CD8-positive, alpha-beta memory T cell (primary cell): Measurements from ENCODE around the gene LIAS. TPM values are rescaled to one million over a fixed set of nuclear protein-coding genes. Genes with fewer than 3 reads are reported as not detected.
A peak's percentile ranks its signal among the peaks of the same experiment; 100 is the strongest.

Experiments
- CTCF ChIA-PET: fragments of 350-600 bp; sonication (Branson Sonifier 250); formaldehyde crosslinking; loops from one replicate; lab custom pipeline; 2021; ENCODE audit warnings: antibody characterized with exemption; lab: Charles Lee
- POLR2A ChIA-PET: fragments of 350-600 bp; sonication (Branson Sonifier 250); formaldehyde crosslinking; loops from one replicate; lab custom pipeline; 2021; ENCODE audit warnings: antibody characterized with exemption; lab: Charles Lee
- DNase-seq, 5 donors: peaks; one replicate each; pipeline versions ENCODE4 v3.0.0 to v3.0.0-alpha.2; 2020 to 2022; ENCODE audit warnings: mixed read lengths in 1 of 5
- H3K27ac ChIP-seq: one replicate; pipeline ENCODE4 v1.7.0; 2013; ENCODE audit warnings: low read depth, mild to moderate bottlenecking, low read length, moderate library complexity
- H3K27me3 ChIP-seq: 2 replicates; pipeline ENCODE4 v1.7.0; 2013; ENCODE audit warnings: low read length, mild to moderate bottlenecking; ENCODE audit not compliant: insufficient read depth, poor library complexity, severe bottlenecking
- H3K36me3 ChIP-seq: 2 replicates; pipeline ENCODE4 v1.7.0; 2013; ENCODE audit warnings: mild to moderate bottlenecking, low read length, moderate library complexity; ENCODE audit not compliant: insufficient read depth
- H3K4me1 ChIP-seq: 2 replicates; pipeline ENCODE4 v1.7.0; 2013; ENCODE audit warnings: mild to moderate bottlenecking, low read length, moderate library complexity; ENCODE audit not compliant: insufficient read depth
- H3K4me3 ChIP-seq: 2 replicates; pipeline ENCODE4 v1.7.0; 2013; ENCODE audit warnings: mild to moderate bottlenecking, low read length
- H3K9me3 ChIP-seq: 2 replicates; pipeline ENCODE4 v1.7.0; 2013; ENCODE audit warnings: mild to moderate bottlenecking, low read length
- H3K27ac Mint-ChIP-seq, 8 donors: one replicate each; pipeline ENCODE4 v1.8.0; 2020 to 2021; ENCODE audit warnings: mixed read lengths in 8 of 8, mild to moderate bottlenecking in 6 of 8, inconsistent platforms in 3 of 8, moderate library complexity in 3 of 8
- H3K27me3 Mint-ChIP-seq, 2 donors: one replicate each; pipeline ENCODE4 v1.8.0; 2020 to 2021; ENCODE audit warnings: mixed read lengths in 2 of 2, mild to moderate bottlenecking in 1 of 2, moderate library complexity in 1 of 2
- H3K36me3 Mint-ChIP-seq, 3 donors: one replicate each; pipeline ENCODE4 v1.8.0; 2020 to 2021; ENCODE audit warnings: mixed read lengths in 3 of 3, inconsistent platforms in 1 of 3, mild to moderate bottlenecking in 1 of 3
- H3K4me1 Mint-ChIP-seq, 3 donors: one replicate each; pipeline ENCODE4 v1.8.0; 2020 to 2021; ENCODE audit warnings: mixed read lengths in 3 of 3, inconsistent platforms in 1 of 3, mild to moderate bottlenecking in 1 of 3
- H3K4me3 Mint-ChIP-seq, 7 donors: one replicate each; pipeline ENCODE4 v1.8.0; 2020 to 2021; ENCODE audit warnings: mixed read lengths in 7 of 7, mild to moderate bottlenecking in 6 of 7, moderate library complexity in 4 of 7, inconsistent platforms in 2 of 7
- H3K9me3 Mint-ChIP-seq, 5 donors: one replicate each; pipeline ENCODE4 v1.8.0; 2020 to 2022; ENCODE audit warnings: mixed read lengths in 5 of 5, mild to moderate bottlenecking in 3 of 5, moderate library complexity in 2 of 5, inconsistent platforms in 1 of 5
- polyA plus RNA-seq: library from polyadenylated mRNA; unstranded; fragments of 300-500 nt; fragmentation: Illumina TruSeq; gene quantifications from one replicate; pipeline ENCODE4 v1.2.3, GENCODE V29; 2021
- total RNA-seq, 2 experiments: library from RNA; stranded (reverse); gene quantifications; one replicate each; pipeline ENCODE4 v1.2.3, GENCODE V29; 2021

Gene LIAS
- total and polyA plus RNA-seq, 3 experiments from 2014 or later, result 13.0 to 38.0 (median 34.0) TPM

GRCh38 chr4:39429476-39430334, 29.2 kb upstream of the LIAS start:
- DNase-seq, result no peak
- POLR2A ChIA-PET, result no interaction called here
- no peaks in the 10 kb centered on the region for H3K36me3 Mint-ChIP-seq
- no peaks in the 10 kb centered on the region for H3K9me3 ChIP-seq
- H3K4me1 ChIP-seq, result no peaks in the 10 kb centered on the region
- H3K4me1 Mint-ChIP-seq, result no peaks in the 10 kb centered on the region
- H3K36me3 ChIP-seq, result no peaks in the 10 kb centered on the region
- no peak overlapping the region for H3K4me3 Mint-ChIP-seq
- H3K9me3 Mint-ChIP-seq, result no peaks in the 10 kb centered on the region
- H3K4me3 ChIP-seq, result no peak overlapping the region
- CTCF ChIA-PET, result interaction anchor here (1.9 kb wide), 1 partner anchor 9 kb away, joined by 4 read pairs; no protein-coding TSS in a partner anchor
- no peaks in the 10 kb centered on the region for H3K27me3 ChIP-seq
- H3K27ac Mint-ChIP-seq, result no peak overlapping the region
- H3K27me3 Mint-ChIP-seq, result no peaks in the 10 kb centered on the region
- H3K27ac ChIP-seq, result no peak overlapping the region

GRCh38 chr4:39433878-39434492, 24.9 kb upstream of the LIAS start:
- ChIA-PET CTCF (no interaction called here), POLR2A (no interaction called here)
- Mint-ChIP-seq H3K4me1 (no peaks in the 10 kb centered on the region), H3K9me3 (no peaks in the 10 kb centered on the region), H3K27me3 (peaks cover 0 to 3% of the 10 kb centered on the region in 2 donors), H3K36me3 (no peaks in the 10 kb centered on the region), H3K4me3 (no peak overlapping the region), H3K27ac (no peak overlapping the region)
- no peak for DNase-seq
- Histone ChIP-seq H3K4me1 (no peaks in the 10 kb centered on the region), H3K27ac (no peak overlapping the region), H3K27me3 (no peaks in the 10 kb centered on the region), H3K9me3 (no peaks in the 10 kb centered on the region), H3K36me3 (no peaks in the 10 kb centered on the region), H3K4me3 (no peak overlapping the region)

DNA sequence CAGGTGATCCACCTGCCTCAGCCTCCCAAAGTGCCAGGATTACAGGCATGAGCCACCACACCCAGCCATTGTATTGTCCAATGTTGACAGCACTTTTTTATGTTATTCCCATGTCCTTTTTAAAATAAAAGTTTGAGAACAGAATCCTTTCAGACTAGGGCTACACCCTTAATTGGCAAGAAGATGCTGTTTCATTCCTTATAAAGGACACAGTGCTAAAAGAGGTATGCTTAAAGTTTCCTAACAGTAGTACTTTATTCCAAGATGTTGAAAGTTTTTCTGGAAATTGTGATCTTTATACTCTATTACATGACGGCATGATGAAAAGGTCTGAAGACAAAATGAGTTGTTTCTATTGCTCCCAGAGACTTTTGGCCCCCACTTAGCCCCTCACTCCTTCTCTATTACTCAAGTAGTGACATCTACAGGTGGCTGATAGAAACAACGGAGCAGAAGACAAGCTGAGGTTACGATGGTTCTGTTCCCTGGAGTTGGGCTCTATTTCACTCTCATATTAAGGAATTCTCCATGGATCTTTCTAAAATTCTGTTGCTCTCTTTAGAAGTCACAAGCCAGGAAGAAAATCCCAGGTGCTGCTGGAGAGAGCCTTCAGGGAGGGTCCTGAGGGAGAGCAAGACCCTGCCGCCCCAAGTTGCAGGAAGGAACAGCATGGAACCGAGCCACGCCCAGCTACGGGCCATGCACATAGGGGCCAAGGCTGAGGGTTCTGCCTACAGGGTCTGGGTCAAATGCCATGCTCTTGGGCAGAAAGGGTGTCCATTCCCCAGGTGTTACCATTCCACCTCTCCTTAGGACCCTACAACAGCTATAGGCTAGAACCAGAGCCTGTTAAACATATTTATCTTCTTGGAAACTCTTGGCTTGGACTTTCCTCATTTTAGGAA, 22.9 kb upstream of the LIAS start:
- H3K36me3 Mint-ChIP-seq, result no peaks in the 10 kb centered on the region
- no peak overlapping the region for H3K4me3 Mint-ChIP-seq
- ChIA-PET CTCF (no interaction called here), POLR2A (no interaction called here)
- peaks cover 0 to 5% of the 10 kb centered on the region in 2 donors for H3K27me3 Mint-ChIP-seq
- no peak for DNase-seq
- Histone ChIP-seq H3K4me1 (no peaks in the 10 kb centered on the region), H3K36me3 (no peaks in the 10 kb centered on the region), H3K27me3 (no peaks in the 10 kb centered on the region), H3K9me3 (no peaks in the 10 kb centered on the region), H3K4me3 (no peak overlapping the region), H3K27ac (no peak overlapping the region)
- no peaks in the 10 kb centered on the region for H3K4me1 Mint-ChIP-seq
- H3K27ac Mint-ChIP-seq, result peak overlapping the region in 1 of 8 donors; percentile 43
- H3K9me3 Mint-ChIP-seq, result no peaks in the 10 kb centered on the region

GRCh38 chr4:39441593-39441992, 17.3 kb upstream of the LIAS start:
- no peaks in the 10 kb centered on the region for H3K27me3 ChIP-seq
- peaks cover 0 to 3% (median 0%) of the 10 kb centered on the region in 3 donors for H3K36me3 Mint-ChIP-seq
- H3K36me3 ChIP-seq, result no peaks in the 10 kb centered on the region
- no peaks in the 10 kb centered on the region for H3K9me3 Mint-ChIP-seq
- no peak overlapping the region for H3K4me3 ChIP-seq
- H3K4me1 ChIP-seq, result no peaks in the 10 kb centered on the region
- no peak overlapping the region for H3K4me3 Mint-ChIP-seq
- DNase-seq, result no peak
- no peak overlapping the region for H3K27ac ChIP-seq
- H3K9me3 ChIP-seq, result no peaks in the 10 kb centered on the region
- ChIA-PET POLR2A (no interaction called here), CTCF (interaction anchor here (1.2 kb wide), 1 partner anchor 512 kb away, joined by 3 read pairs; no protein-coding TSS in a partner anchor)
- no peaks in the 10 kb centered on the region for H3K4me1 Mint-ChIP-seq
- H3K27ac Mint-ChIP-seq, result no peak overlapping the region
- H3K27me3 Mint-ChIP-seq, result peaks cover 0 to 5% of the 10 kb centered on the region in 2 donors

GRCh38 chr4:39442998-39443397, 15.9 kb upstream of the LIAS start:
- no peak overlapping the region for H3K27ac ChIP-seq
- H3K9me3 ChIP-seq, result no peaks in the 10 kb centered on the region
- POLR2A ChIA-PET, result no interaction called here
- H3K4me1 ChIP-seq, result peaks cover 9% of the 10 kb centered on the region
- Mint-ChIP-seq H3K4me3 (no peak overlapping the region), H3K27me3 (peaks cover 0 to 5% of the 10 kb centered on the region in 2 donors), H3K4me1 (peaks cover 0 to 12% (median 2%) of the 10 kb centered on the region in 3 donors), H3K27ac (no peak overlapping the region), H3K36me3 (peaks cover 0 to 3% (median 0%) of the 10 kb centered on the region in 3 donors), H3K9me3 (no peaks in the 10 kb centered on the region)
- CTCF ChIA-PET, result no interaction called here
- H3K36me3 ChIP-seq, result no peaks in the 10 kb centered on the region
- no peak overlapping the region for H3K4me3 ChIP-seq
- no peak for DNase-seq
- no peaks in the 10 kb centered on the region for H3K27me3 ChIP-seq

DNA sequence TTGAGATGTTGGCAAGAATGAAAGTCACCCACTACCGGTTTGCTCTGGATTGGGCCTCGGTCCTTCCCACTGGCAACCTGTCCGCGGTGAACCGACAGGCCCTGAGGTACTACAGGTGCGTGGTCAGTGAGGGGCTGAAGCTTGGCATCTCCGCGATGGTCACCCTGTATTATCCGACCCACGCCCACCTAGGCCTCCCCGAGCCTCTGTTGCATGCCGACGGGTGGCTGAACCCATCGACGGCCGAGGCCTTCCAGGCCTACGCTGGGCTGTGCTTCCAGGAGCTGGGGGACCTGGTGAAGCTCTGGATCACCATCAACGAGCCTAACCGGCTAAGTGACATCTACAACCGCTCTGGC, 12.4 kb upstream of the LIAS start:
- ChIA-PET CTCF (interaction anchor here (1.9 kb wide), 1 partner anchor 12 kb away, joined by 5 read pairs; the partner anchor contains the start of genes LIAS and RPL9), POLR2A (no interaction called here)

GRCh38 chr4:39446842-39447573, 11.8 kb upstream of the LIAS start:
- Mint-ChIP-seq H3K27me3 (no peaks in the 10 kb centered on the region), H3K4me1 (peaks cover 0 to 15% (median 3%) of the 10 kb centered on the region in 3 donors), H3K36me3 (peaks cover 0 to 16% (median 7%) of the 10 kb centered on the region in 3 donors), H3K27ac (peak overlapping the region in 4 of 8 donors; percentile 40 to 80 (median 63)), H3K9me3 (no peaks in the 10 kb centered on the region), H3K4me3 (peak overlapping the region; percentile 10 to 80 (median 59))
- peak; percentile 20 to 76 (median 33) for DNase-seq
- Histone ChIP-seq H3K36me3 (peaks cover 9% of the 10 kb centered on the region), H3K4me3 (peak overlapping the region; percentile 53), H3K4me1 (peaks cover 9% of the 10 kb centered on the region), H3K27me3 (no peaks in the 10 kb centered on the region), H3K27ac (no peak overlapping the region), H3K9me3 (no peaks in the 10 kb centered on the region)
- ChIA-PET POLR2A (interaction anchor here (0.7 to 1.8 kb wide), 2 partner anchors 12 to 1439 kb away, joined by 3 to 6 read pairs; partner anchors contain the start of genes LIAS and RPL9), CTCF (interaction anchor here (1.9 kb wide), 1 partner anchor 12 kb away, joined by 5 read pairs; the partner anchor contains the start of genes LIAS and RPL9)

More for the DNA sequence above, 12.4 kb upstream of the LIAS start:
- Histone ChIP-seq H3K4me3 (peak overlapping the region; percentile 53), H3K9me3 (no peaks in the 10 kb centered on the region), H3K27me3 (no peaks in the 10 kb centered on the region), H3K27ac (no peak overlapping the region), H3K36me3 (peaks cover 3% of the 10 kb centered on the region), H3K4me1 (peaks cover 9% of the 10 kb centered on the region)
- Mint-ChIP-seq H3K36me3 (peaks cover 0 to 10% (median 3%) of the 10 kb centered on the region in 3 donors), H3K27me3 (no peaks in the 10 kb centered on the region), H3K27ac (no peak overlapping the region), H3K4me1 (peaks cover 0 to 13% (median 2%) of the 10 kb centered on the region in 3 donors), H3K4me3 (peak overlapping the region in 3 of 7 donors; percentile 59 to 80 (median 78)), H3K9me3 (no peaks in the 10 kb centered on the region)
- no peak for DNase-seq
